Posterior vena cava (tissue), 2 donors: ENCODE results near the gene CRTC3. TPM values are rescaled to one million over a fixed set of nuclear protein-coding genes. Genes with fewer than 3 reads are reported as not detected.
A peak's percentile ranks its signal among the peaks of the same experiment; 100 is the strongest.

Experiments used
- DNase-seq: peaks from one replicate; pipeline ENCODE4 v3.0.0-alpha.2; 2020; ENCODE audit warnings: low spot score
- intact Hi-C, 2 donors: fragments of 100-400 bp; cut with DNase I; formaldehyde crosslinking; loops; one replicate each; pipeline versions ENCODE4 v1.14.1 to v1.14.2; 2022 to 2023
- total RNA-seq, 2 donors: library from RNA; stranded (reverse); fragmentation: NEBNext Ultra II Directional; extraction: Animal tissue kit (Norgen Biotek cat#: 25700); gene quantifications; one replicate each; pipeline ENCODE4 v1.2.1, GENCODE V29; 2021
- donor health status: DM: yes; HTN: yes; CAD: no.
- donor health status: DM: yes; HTN: yes; CAD: no.

CRTC3 gene
- total RNA-seq, 2 donors from 2014 or later = 48.0 to 55.5 TPM

- intact Hi-C loops = no loop called here
- DNase-seq = no peak
Observed at GRCh38 chr15:90583471-90584252, 53.9 kb downstream of the CRTC3 start.

DNA sequence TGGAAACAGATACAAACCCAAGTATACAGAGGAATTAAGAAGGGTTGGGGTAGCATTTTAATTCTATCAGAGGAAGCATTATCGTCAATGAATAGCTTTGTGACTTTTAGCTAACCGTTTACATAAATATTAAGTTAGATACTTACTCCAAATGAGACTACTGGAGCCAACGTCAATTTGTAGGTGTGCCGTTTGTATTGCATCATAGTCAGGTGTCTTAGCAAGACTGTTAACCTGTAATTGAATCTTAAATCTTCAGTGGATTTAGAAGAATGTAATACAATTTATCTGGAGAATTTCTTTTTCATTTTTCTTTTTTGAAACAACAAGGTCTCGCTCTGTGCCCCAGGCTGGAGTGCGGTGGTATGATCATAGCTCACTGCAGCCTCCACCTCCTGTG is 55.1 kb downstream of the CRTC3 start:
- DNase-seq = no peak
- intact Hi-C loops = no loop called here

GRCh38 chr15:90585863-90586262 is 56.1 kb downstream of the CRTC3 start:
- DNase-seq = no peak
- intact Hi-C loops = no loop called here

GRCh38 chr15:90586948-90587347 is 57.2 kb downstream of the CRTC3 start:
- DNase-seq = no peak
- intact Hi-C loops = no loop called here

GRCh38 chr15:90588427-90588826 is 58.7 kb downstream of the CRTC3 start:
- intact Hi-C loops = no loop called here
- DNase-seq = no peak

GRCh38 chr15:90591524-90591923 is 61.8 kb downstream of the CRTC3 start:
- intact Hi-C loops = loop anchor here in 1 of 2 donors (10.0 kb wide), 1 partner anchor 57 kb away; no protein-coding TSS in a partner anchor
- DNase-seq = no peak

- intact Hi-C loops = loop anchor here in 1 of 2 donors (10.0 kb wide), 1 partner anchor 58 kb away; no protein-coding TSS in a partner anchor
Observed at GRCh38 chr15:90592131-90592881, 62.6 kb downstream of the CRTC3 start.

GRCh38 chr15:90593499-90594158 is 63.9 kb downstream of the CRTC3 start:
- intact Hi-C loops = loop anchor here in 1 of 2 donors (10.0 kb wide), 1 partner anchor 59 kb away; no protein-coding TSS in a partner anchor
- no peak for DNase-seq

More at GRCh38 chr15:90592131-90592881, 62.6 kb downstream of the CRTC3 start:
- DNase-seq = no peak

DNA sequence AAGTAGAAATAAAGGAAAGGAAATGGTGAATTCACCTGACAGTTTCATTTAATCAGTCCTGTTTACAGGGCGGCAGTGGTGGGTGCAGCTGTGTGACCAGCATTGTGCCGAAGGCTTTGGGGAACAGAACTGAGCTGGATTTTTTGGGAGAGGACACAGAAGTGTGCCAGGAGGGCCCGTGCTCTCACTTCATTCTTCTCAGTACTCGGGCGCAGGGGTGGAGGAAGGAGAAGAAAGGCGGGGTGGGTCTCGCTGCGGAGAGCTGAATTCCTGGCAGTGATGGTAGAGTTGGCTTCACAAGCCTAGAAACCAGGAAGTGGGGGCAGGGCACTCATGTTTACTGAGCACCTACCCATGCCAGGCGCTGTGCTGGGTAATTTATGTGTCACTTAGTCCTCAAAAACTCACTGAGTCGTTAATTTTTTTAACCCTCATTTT is 64.6 kb downstream of the CRTC3 start:
- peak; percentile 92 for DNase-seq
- intact Hi-C loops = loop anchor here in 1 of 2 donors (10.0 kb wide), 1 partner anchor 60 kb away; no protein-coding TSS in a partner anchor

- no peak for DNase-seq
- intact Hi-C loops = loop anchor here in 1 of 2 donors (5.0 to 10.0 kb wide), 2 partner anchors 61 to 983 kb away; no protein-coding TSS in a partner anchor
Observed at GRCh38 chr15:90595763-90596155, 66.0 kb downstream of the CRTC3 start.

- intact Hi-C loops = loop anchor here in 1 of 2 donors (5.0 to 10.0 kb wide), 2 partner anchors 62 to 985 kb away; no protein-coding TSS in a partner anchor
Observed at GRCh38 chr15:90596943-90597342, 67.2 kb downstream of the CRTC3 start.

GRCh38 chr15:90597577-90597976 is 67.9 kb downstream of the CRTC3 start:
- intact Hi-C loops = loop anchor here in 1 of 2 donors (5.0 to 10.0 kb wide), 2 partner anchors 63 to 985 kb away; no protein-coding TSS in a partner anchor
- no peak for DNase-seq

More at GRCh38 chr15:90596943-90597342, 67.2 kb downstream of the CRTC3 start:
- DNase-seq = peak; percentile 80

- peak; percentile 85 for DNase-seq
- intact Hi-C loops = loop anchor here in 1 of 2 donors (5.0 to 10.0 kb wide), 2 partner anchors 63 to 986 kb away; no protein-coding TSS in a partner anchor
Observed at GRCh38 chr15:90598031-90598577, 68.4 kb downstream of the CRTC3 start.

- DNase-seq = peak; percentile 71
- intact Hi-C loops = loop anchor here in 1 of 2 donors (5.0 to 10.0 kb wide), 2 partner anchors 64 to 986 kb away; no protein-coding TSS in a partner anchor
Observed at GRCh38 chr15:90598679-90599078, 69.0 kb downstream of the CRTC3 start.

GRCh38 chr15:90599116-90599515 is 69.4 kb downstream of the CRTC3 start:
- no peak for DNase-seq
- intact Hi-C loops = loop anchor here in 1 of 2 donors (5.0 to 10.0 kb wide), 2 partner anchors 64 to 987 kb away; no protein-coding TSS in a partner anchor

- no peak for DNase-seq
- intact Hi-C loops = loop anchor here in 1 of 2 donors (5.0 to 10.0 kb wide), 2 partner anchors 65 to 987 kb away; no protein-coding TSS in a partner anchor
Observed at GRCh38 chr15:90599644-90600043, 69.9 kb downstream of the CRTC3 start.

GRCh38 chr15:90600954-90601353 is 71.2 kb downstream of the CRTC3 start:
- intact Hi-C loops = no loop called here
- DNase-seq = no peak

DNA sequence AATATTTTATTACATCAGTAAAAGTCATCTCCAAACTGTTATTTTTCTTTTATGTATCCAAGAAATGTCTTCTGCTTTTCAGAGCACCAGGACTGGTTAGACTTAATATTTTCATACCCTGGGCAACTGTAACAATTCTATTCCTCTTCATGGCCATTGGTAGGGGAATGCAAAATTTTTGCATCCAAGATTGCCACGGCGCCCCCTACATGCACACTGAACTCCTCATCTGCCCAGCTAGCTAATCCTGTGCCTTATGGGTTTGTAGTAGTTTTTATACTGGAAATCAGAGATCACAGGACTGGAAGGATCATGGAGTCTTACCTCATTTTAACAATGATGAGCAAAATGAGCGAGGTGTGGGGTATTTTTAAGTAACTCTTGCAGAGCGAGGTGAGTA is 74.2 kb downstream of the CRTC3 start:
- DNase-seq = peak; percentile 81
- intact Hi-C loops = no loop called here
